Left ventricle myocardium inferior (tissue), 1 donor: ENCODE measurements around the gene TEKT3. TPM values are rescaled to one million over a fixed set of nuclear protein-coding genes. Genes with fewer than 3 reads are reported as not detected.

ENCODE experiments used
- DNase-seq: peaks from one replicate; pipeline ENCODE4 v3.0.0-alpha.2; 2020
- H3K27ac ChIP-seq: fragments of 200-600 bp; replicated peaks from 2 replicates; pipeline ENCODE4 v1.8.0; 2021
- H3K27me3 ChIP-seq: fragments of 200-600 bp; 2 replicates; pipeline ENCODE4 v1.8.0; 2021; ENCODE audit warnings: low read depth
- H3K36me3 ChIP-seq: fragments of 200-600 bp; 2 replicates; pipeline ENCODE4 v1.8.0; 2021
- H3K4me1 ChIP-seq: fragments of 200-600 bp; 2 replicates; pipeline ENCODE4 v1.8.0; 2021
- H3K4me3 ChIP-seq: fragments of 200-600 bp; 2 replicates; pipeline ENCODE4 v1.8.0; 2021; ENCODE audit warnings: mild to moderate bottlenecking, moderate library complexity
- H3K9me3 ChIP-seq: fragments of 200-600 bp; replicated peaks from 2 replicates; pipeline ENCODE4 v1.8.0; 2021
- CTCF ChIP-seq: fragments of 200-600 bp; IDR thresholded peaks from 2 replicates; pipeline ENCODE4 v1.8.0; 2021; ENCODE audit warnings: antibody characterized with exemption, mild to moderate bottlenecking, borderline replicate concordance
- intact Hi-C: fragments of 100-400 bp; cut with micrococcal nuclease; formaldehyde crosslinking; loops from one replicate; pipeline ENCODE4 v1.11.0; 2022
- total RNA-seq: library from RNA; stranded (reverse); fragmentation: NEBNext Ultra II Directional; extraction: Animal tissue kit (Norgen Biotek cat#: 25700); gene quantifications from one replicate; pipeline ENCODE4 v1.2.1, GENCODE V29; 2021
- donor health status: DM: no; HTN: yes; CAD: no; lungs with severe emphysema.

The TEKT3 gene
- total RNA-seq, 1 donor from 2014 or later: 0.49 TPM

DNA sequence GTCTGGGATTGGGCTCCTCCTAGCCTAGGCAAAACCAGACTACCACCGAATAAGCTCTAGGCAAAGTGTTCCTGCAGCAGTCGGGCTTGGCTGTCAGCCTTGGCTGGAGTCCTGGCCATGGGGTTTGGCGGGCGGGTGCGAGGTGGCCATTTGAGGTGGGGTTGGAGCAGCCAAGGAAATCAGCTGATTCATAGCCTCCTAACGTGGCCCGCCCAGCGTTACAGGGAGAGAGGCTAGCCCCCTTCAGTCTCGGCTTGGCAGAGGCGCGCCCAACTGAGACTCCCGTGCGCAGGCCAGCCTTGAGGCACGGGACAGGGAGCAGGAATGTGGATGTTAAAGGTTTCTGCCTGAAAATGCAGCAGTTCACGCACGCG, 78.2 kb downstream of the TEKT3 start:
- DNase-seq: peak; percentile 90
- intact Hi-C loops: loop anchor here (2.0 kb wide), 1 partner anchor 240 kb away; no protein-coding TSS in a partner anchor
- no peaks in the 10 kb centered on the region for H3K9me3 ChIP-seq
- TF ChIP-seq CTCF: no peak
- peaks cover 20% of the 10 kb centered on the region for H3K36me3 ChIP-seq
- no peaks in the 10 kb centered on the region for H3K27me3 ChIP-seq
- H3K4me3 ChIP-seq: peak overlapping the region; percentile 90
- H3K4me1 ChIP-seq: peaks cover 78% of the 10 kb centered on the region
- peak overlapping the region; percentile 99 for H3K27ac ChIP-seq

DNA sequence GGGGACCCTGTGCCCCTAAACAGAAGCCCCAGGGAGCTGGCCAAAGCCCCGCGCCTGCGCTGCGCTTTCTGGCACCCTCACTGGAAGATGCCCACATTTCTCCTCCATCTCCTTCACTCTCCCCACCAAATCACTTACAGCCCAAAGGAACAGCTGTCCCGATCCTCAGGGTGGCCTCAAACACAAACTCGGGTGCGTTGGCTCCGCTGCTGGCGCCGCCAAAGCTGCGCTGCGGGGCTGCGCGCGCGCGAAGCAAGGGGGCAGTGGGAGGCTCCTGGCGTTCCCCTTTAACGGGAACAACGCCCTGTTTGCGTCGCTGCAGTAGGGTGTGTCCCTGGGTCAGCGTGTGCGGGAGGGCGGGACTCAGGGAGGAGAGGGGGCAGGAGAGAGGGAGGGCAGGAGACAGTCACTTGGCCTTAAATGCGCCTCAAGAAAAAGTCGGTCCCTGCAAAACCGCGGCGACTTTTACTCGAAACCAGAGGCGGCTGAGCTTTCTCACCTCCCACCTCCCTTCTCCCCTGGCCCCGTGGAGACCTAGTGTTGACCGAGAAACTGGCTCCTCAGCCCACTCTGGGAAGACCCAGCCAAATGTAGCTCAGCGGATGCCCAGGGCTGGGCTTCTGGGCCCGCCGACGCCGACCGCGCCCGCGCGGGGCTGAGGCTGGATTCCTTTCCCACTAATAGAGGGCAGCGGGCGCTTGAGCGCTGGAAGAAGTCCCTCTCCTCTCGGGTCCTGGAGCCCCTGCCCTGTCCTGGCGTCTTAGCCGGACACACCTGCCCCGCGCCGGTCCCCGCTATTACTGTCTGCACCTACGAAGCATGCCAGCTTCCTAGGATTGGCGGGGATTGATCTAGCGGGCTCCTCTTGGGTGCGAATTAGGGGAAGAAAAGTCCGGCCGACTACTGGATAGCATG, 78.8 kb downstream of the TEKT3 start:
- peak; percentile 92 for DNase-seq
- Histone ChIP-seq H3K4me1 (peaks cover 78% of the 10 kb centered on the region), H3K27me3 (no peaks in the 10 kb centered on the region), H3K4me3 (peak overlapping the region; percentile 90), H3K9me3 (no peaks in the 10 kb centered on the region), H3K36me3 (peaks cover 26% of the 10 kb centered on the region), H3K27ac (peak overlapping the region; percentile 99)
- intact Hi-C loops: loop anchor here (2.0 kb wide), 1 partner anchor 240 kb away; no protein-coding TSS in a partner anchor
- peak; percentile 41 for TF ChIP-seq CTCF

GRCh38 chr17:15261802-15262290, 79.6 kb downstream of the TEKT3 start:
- H3K9me3 ChIP-seq: no peaks in the 10 kb centered on the region
- peak overlapping the region; percentile 99 for H3K27ac ChIP-seq
- intact Hi-C loops: loop anchor here (2.0 kb wide), 1 partner anchor 241 kb away; no protein-coding TSS in a partner anchor
- peaks cover 85% of the 10 kb centered on the region for H3K4me1 ChIP-seq
- no peak for TF ChIP-seq CTCF
- H3K4me3 ChIP-seq: peak overlapping the region; percentile 90
- peaks cover 30% of the 10 kb centered on the region for H3K36me3 ChIP-seq
- H3K27me3 ChIP-seq: no peaks in the 10 kb centered on the region
- DNase-seq: peak; percentile 34

- Histone ChIP-seq H3K9me3 (no peaks in the 10 kb centered on the region), H3K27ac (peak overlapping the region; percentile 99), H3K36me3 (peaks cover 35% of the 10 kb centered on the region), H3K4me1 (peaks cover 91% of the 10 kb centered on the region), H3K27me3 (no peaks in the 10 kb centered on the region), H3K4me3 (peak overlapping the region; percentile 90)
- peak; percentile 48 for DNase-seq
- intact Hi-C loops: no loop called here
- no peak for TF ChIP-seq CTCF
Measured at GRCh38 chr17:15261258-15261801, 80.1 kb downstream of the TEKT3 start.

- Histone ChIP-seq H3K9me3 (no peaks in the 10 kb centered on the region), H3K4me1 (peaks cover 92% of the 10 kb centered on the region), H3K36me3 (peaks cover 42% of the 10 kb centered on the region), H3K27ac (peak overlapping the region; percentile 99), H3K27me3 (no peaks in the 10 kb centered on the region), H3K4me3 (peak overlapping the region; percentile 90)
- intact Hi-C loops: no loop called here
- peak; percentile 90 for TF ChIP-seq CTCF
- DNase-seq: peak; percentile 90
Measured at GRCh38 chr17:15260376-15261257, 80.8 kb downstream of the TEKT3 start.
